ENCODE results near the gene LRBA. TPM values are rescaled to one million over a fixed set of nuclear protein-coding genes. Genes with fewer than 3 reads are reported as not detected.
A peak's percentile ranks its signal among the peaks of the same experiment; 100 is the strongest.

Gene LRBA
- total and polyA plus RNA-seq, 2 donors (not counting 1 experiment from before 2014, with no cell fraction given) = 16.4 to 36.7 TPM

DNA sequence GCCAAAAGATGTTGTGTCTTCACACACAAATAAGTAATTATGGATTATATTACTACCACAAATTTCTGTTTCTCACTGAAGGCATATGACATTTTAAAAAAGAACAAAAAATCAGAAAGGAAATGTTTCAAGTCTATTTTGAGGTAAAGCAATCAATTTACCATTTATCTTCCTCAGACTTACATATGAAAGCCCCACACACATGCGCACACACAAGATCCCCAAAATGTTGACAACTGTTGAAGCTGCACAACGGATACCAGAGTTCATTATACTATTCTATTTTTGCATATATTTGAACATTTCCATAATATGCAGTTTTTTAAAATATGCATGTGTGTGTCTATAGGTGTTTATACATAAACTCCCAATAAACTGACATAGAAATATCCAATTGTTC is 2.7 kb downstream of the LRBA start:
- DNase-seq (ENCODE audit: low read depth in 2 of 2) = no peak
- H3K9me3 ChIP-seq (ENCODE audit: control insufficient read depth, insufficient read depth, low read depth, low read length) = no peaks in the 10 kb centered on the region
- no peak overlapping the region for H3K27ac ChIP-seq (ENCODE audit: insufficient read depth, low read length)
- H2AFZ ChIP-seq (ENCODE audit: low read length) = no peak overlapping the region
- H3K79me2 ChIP-seq (ENCODE audit: control insufficient read depth, insufficient read depth, low read length) = peaks cover 2% of the 10 kb centered on the region
- no peak overlapping the region for H3K9ac ChIP-seq (ENCODE audit: insufficient read depth, low read length)
- no peak overlapping the region for H3K4me3 ChIP-seq (replicated peaks in 1 of 4; ENCODE audit: control extremely low read depth in 1 of 4, insufficient read depth in 1 of 4, low read depth in 3 of 4, low read length in 4 of 4)
- H3K27me3 ChIP-seq (ENCODE audit: control insufficient read depth, insufficient read depth, low read length) = no peaks in the 10 kb centered on the region
- no peaks in the 10 kb centered on the region for H3K36me3 ChIP-seq (ENCODE audit: control insufficient read depth, insufficient read depth, low read length)
- no peak for TF ChIP-seq EZH2 (IDR thresholded peaks at IDR 0.05; ENCODE audit: low read length, missing control alignments)
- TF ChIP-seq, protein P1, sequence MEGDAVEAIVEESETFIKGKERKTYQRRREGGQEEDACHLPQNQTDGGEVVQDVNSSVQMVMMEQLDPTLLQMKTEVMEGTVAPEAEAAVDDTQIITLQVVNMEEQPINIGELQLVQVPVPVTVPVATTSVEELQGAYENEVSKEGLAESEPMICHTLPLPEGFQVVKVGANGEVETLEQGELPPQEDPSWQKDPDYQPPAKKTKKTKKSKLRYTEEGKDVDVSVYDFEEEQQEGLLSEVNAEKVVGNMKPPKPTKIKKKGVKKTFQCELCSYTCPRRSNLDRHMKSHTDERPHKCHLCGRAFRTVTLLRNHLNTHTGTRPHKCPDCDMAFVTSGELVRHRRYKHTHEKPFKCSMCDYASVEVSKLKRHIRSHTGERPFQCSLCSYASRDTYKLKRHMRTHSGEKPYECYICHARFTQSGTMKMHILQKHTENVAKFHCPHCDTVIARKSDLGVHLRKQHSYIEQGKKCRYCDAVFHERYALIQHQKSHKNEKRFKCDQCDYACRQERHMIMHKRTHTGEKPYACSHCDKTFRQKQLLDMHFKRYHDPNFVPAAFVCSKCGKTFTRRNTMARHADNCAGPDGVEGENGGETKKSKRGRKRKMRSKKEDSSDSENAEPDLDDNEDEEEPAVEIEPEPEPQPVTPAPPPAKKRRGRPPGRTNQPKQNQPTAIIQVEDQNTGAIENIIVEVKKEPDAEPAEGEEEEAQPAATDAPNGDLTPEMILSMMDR (conservative IDR thresholded peaks at IDR 0.05 in 1 of 2, IDR thresholded peaks at IDR 0.05 in 1 of 2; ENCODE audit: low read depth in 1 of 2, low read length in 2 of 2) = no peak
- no peaks in the 10 kb centered on the region for H3K4me1 ChIP-seq (ENCODE audit: control insufficient read depth, extremely low read depth, insufficient read depth, low read length)
- no peaks in the 10 kb centered on the region for H4K20me1 ChIP-seq (ENCODE audit: control insufficient read depth, extremely low read depth, insufficient read depth, low read length)
- H3K4me2 ChIP-seq (ENCODE audit: extremely low read depth, insufficient read depth, low read length) = no peak overlapping the region

DNA sequence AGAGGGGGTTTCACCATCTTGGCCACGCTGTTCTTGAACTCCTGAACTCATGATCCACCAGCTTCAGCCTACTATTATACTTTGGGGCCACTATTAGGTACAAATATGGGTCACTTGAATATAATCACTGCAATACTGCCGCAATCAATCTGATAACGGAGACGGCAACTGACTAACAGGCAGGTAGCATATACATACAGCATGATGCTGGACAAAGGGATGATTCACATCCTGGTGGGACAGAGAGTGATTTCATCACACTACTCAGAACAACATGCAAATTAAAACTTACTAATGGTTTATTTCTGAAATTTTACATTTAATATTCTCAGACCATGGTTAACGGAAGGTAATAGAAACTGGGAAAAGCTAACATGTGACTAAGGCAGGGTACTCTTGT is 10.9 kb downstream of the LRBA start:
- Histone ChIP-seq H4K20me1 (ENCODE audit: control insufficient read depth, extremely low read depth, insufficient read depth, low read length) (no peaks in the 10 kb centered on the region), H2AFZ (ENCODE audit: low read length) (no peak overlapping the region), H3K36me3 (ENCODE audit: control insufficient read depth, insufficient read depth, low read length) (no peaks in the 10 kb centered on the region), H3K9me3 (ENCODE audit: control insufficient read depth, insufficient read depth, low read depth, low read length) (no peaks in the 10 kb centered on the region), H3K27me3 (ENCODE audit: control insufficient read depth, insufficient read depth, low read length) (no peaks in the 10 kb centered on the region), H3K79me2 (ENCODE audit: control insufficient read depth, insufficient read depth, low read length) (no peaks in the 10 kb centered on the region), H3K4me3 (replicated peaks in 1 of 4; ENCODE audit: control extremely low read depth in 1 of 4, insufficient read depth in 1 of 4, low read depth in 3 of 4, low read length in 4 of 4) (no peak overlapping the region), H3K27ac (ENCODE audit: insufficient read depth, low read length) (no peak overlapping the region), H3K9ac (ENCODE audit: insufficient read depth, low read length) (no peak overlapping the region), H3K4me2 (ENCODE audit: extremely low read depth, insufficient read depth, low read length) (no peak overlapping the region), H3K4me1 (ENCODE audit: control insufficient read depth, extremely low read depth, insufficient read depth, low read length) (no peaks in the 10 kb centered on the region)
- TF ChIP-seq, protein P1 (conservative IDR thresholded peaks at IDR 0.05 in 1 of 2, IDR thresholded peaks at IDR 0.05 in 1 of 2; ENCODE audit: low read depth in 1 of 2, low read length in 2 of 2) = no peak
- no peak for TF ChIP-seq EZH2 (IDR thresholded peaks at IDR 0.05; ENCODE audit: low read length, missing control alignments)
- DNase-seq (ENCODE audit: low read depth in 2 of 2) = peak; percentile 48 to 75

DNA sequence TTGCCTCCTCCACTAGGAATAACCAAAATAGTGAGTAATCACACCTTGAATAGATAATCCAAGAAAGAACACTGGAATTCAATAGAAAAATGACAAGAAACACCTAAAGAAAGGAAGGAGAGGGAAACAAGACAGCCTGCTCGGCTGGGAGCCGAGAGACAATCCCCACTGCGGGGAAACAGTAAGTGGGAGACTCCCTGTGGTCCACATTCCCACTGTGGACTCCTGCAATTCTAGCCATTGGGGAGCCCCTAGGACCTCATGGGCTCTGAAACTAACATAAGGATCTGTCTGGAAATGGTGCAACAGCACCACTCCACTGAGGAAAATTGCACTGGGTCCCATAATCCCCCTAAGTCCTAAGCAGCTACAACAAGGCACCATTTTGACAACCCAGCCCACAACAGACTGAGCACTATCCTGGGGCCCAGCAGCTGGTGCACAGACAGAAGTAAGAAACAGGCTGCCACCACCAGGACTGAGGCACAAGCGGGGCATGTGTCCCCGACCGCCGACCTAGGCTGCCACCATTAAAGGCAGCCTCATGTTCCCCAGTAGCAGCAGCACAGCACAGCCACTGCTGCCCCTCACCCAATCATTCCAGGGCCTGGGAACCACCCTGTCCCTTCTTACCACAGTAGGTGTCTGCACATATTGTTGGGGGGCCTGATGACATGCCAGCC is 14.2 kb downstream of the LRBA start:
- no peak overlapping the region for H3K4me2 ChIP-seq (ENCODE audit: extremely low read depth, insufficient read depth, low read length)
- H3K9me3 ChIP-seq (ENCODE audit: control insufficient read depth, insufficient read depth, low read depth, low read length) = no peaks in the 10 kb centered on the region
- no peaks in the 10 kb centered on the region for H3K4me1 ChIP-seq (ENCODE audit: control insufficient read depth, extremely low read depth, insufficient read depth, low read length)
- no peak overlapping the region for H2AFZ ChIP-seq (ENCODE audit: low read length)
- no peaks in the 10 kb centered on the region for H4K20me1 ChIP-seq (ENCODE audit: control insufficient read depth, extremely low read depth, insufficient read depth, low read length)
- H3K36me3 ChIP-seq (ENCODE audit: control insufficient read depth, insufficient read depth, low read length) = no peaks in the 10 kb centered on the region
- TF ChIP-seq EZH2 (IDR thresholded peaks at IDR 0.05; ENCODE audit: low read length, missing control alignments) = no peak
- TF ChIP-seq, protein P1 (conservative IDR thresholded peaks at IDR 0.05 in 1 of 2, IDR thresholded peaks at IDR 0.05 in 1 of 2; ENCODE audit: low read depth in 1 of 2, low read length in 2 of 2) = no peak
- no peak overlapping the region for H3K27ac ChIP-seq (ENCODE audit: insufficient read depth, low read length)
- no peak for DNase-seq (ENCODE audit: low read depth in 2 of 2)
- no peak overlapping the region for H3K9ac ChIP-seq (ENCODE audit: insufficient read depth, low read length)
- no peak overlapping the region for H3K4me3 ChIP-seq (replicated peaks in 1 of 4; ENCODE audit: control extremely low read depth in 1 of 4, insufficient read depth in 1 of 4, low read depth in 3 of 4, low read length in 4 of 4)
- H3K27me3 ChIP-seq (ENCODE audit: control insufficient read depth, insufficient read depth, low read length) = no peaks in the 10 kb centered on the region
- no peaks in the 10 kb centered on the region for H3K79me2 ChIP-seq (ENCODE audit: control insufficient read depth, insufficient read depth, low read length)

Measured in fibroblast of lung (primary cell).